HG03108 (cell line): ENCODE measurements around the gene APOD.

Experiments
- ATAC-seq: cut with Tn5 transposase; IDR thresholded peaks from one replicate; pipeline ENCODE4 v1.9.1; 2021; ENCODE audit warnings: moderate library complexity; ENCODE audit not compliant: unreplicated experiment

APOD gene

DNA sequence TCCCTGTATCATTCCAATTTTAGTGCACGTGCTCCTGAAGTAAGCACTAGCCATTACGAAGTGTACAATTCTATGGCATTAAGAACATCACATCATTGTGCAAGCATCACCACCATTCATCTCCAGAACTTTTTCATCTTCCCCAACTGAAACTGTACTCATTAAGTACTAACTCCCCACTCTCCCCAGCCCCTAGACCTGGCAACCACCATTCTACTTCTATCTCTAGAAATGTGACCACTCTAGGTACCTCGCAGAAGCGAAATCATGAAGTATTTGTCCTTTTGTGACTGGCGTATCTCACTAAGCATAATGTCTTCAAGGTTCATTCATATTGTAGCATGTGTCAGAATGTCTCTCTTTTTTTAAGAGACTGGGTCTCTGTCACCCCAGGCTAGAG is 52.1 kb downstream of the APOD start:
- ATAC-seq = no peak

GRCh38 chr3:195526492-195526891 is 57.2 kb downstream of the APOD start:
- no peak for ATAC-seq

DNA sequence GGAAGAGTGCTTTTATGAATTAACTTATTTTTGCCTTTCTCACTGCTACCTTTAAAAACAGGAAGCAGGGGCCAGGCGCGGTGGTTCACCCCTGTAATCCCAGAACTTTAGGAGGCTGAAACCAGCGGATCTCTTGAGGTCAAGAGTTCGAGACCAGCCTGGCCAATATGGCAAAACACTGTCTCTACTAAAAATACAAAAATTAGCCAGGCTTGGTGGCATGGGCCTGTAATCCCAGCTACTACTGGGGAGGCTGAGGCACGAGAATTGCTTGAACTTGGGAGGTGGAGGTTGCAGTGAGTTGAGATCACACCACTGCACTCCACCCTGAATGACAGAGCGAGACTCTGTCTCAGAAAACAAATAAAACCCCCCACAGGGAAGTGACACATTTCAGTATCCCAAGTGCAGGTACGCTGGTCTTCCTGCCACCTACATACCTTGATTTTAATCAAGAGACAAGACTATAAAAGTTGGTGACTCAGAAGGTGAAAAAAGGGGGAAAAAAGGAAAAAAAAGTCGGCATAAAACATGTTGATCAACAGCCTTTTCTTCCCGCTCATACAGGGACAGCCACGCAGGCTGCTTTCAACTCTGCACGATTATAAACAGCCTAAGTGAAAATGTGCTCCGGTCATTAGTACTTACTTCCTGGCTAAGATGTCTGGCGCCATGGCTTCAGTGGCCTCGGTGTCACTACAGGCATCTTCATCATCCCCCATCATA is 59.4 kb downstream of the APOD start:
- ATAC-seq = no peak

DNA sequence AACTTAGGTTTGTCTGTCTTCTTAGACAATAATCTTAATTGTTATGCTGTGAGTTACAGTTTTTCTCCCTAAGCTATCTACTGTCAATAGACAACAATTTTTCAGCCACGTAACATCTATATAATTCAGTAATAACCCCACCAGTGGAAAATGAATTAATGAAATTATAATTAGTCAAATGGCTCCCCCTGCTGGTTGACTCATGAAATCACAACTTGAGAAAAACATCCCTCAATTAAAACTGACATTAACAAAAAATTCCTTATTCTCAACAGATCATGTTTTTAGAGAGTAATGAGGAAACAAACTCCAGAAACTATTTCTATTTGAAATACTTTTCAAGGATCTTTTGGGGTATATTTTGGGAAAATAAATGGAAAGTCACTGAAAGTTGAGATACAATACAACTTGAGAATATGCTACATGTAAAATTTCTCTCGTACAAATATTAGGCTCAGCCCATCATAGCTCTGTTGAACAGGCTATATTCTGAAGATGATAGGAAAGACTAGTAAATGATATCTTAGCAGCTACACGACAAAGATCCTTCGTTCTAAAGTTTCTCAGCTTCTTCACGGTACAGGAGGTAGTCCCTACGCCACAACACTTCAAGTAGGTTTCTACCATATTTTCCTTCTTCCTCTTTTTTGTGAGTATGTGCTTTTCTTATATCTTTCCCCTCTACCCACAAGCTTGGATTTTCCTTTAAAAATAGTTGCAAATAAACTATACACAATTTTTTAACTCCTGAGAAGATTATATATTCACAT is 61.3 kb downstream of the APOD start:
- no peak for ATAC-seq
